Endodermal cell (in vitro differentiated cells): ENCODE results near the gene NUP58. TPM values are rescaled to one million over a fixed set of nuclear protein-coding genes. Genes with fewer than 3 reads are reported as not detected.
A peak's percentile ranks its signal among the peaks of the same experiment; 100 is the strongest.

ENCODE experiments used
- DNase-seq: peaks from one replicate; pipeline ENCODE4 v3.0.0-alpha.2; 2017
- H3K27ac ChIP-seq: 2 replicates; pipeline ENCODE4 v1.5.1; 2013; ENCODE audit warnings: mild to moderate bottlenecking, low read depth, low read length, moderate library complexity
- H3K27me3 ChIP-seq: 2 replicates; pipeline ENCODE4 v1.6.1; 2013; ENCODE audit warnings: mild to moderate bottlenecking, low read length, moderate library complexity; ENCODE audit not compliant: insufficient read depth, control insufficient read depth, poor library complexity, severe bottlenecking
- H3K36me3 ChIP-seq: 2 replicates; pipeline ENCODE4 v1.7.0; 2013; ENCODE audit warnings: mild to moderate bottlenecking, low read length, moderate library complexity; ENCODE audit not compliant: control insufficient read depth, insufficient read depth
- H3K4me1 ChIP-seq: one replicate; pipeline ENCODE4 v1.7.0; 2013; ENCODE audit warnings: low read length; ENCODE audit not compliant: control insufficient read depth, insufficient read depth
- H3K4me3 ChIP-seq: 2 replicates; pipeline ENCODE4 v1.5.1; 2013; ENCODE audit warnings: mild to moderate bottlenecking, low read length, moderate library complexity
- H3K9ac ChIP-seq: 2 replicates; pipeline ENCODE4 v1.6.1; 2013; ENCODE audit warnings: mild to moderate bottlenecking, low read length, moderate library complexity; ENCODE audit not compliant: poor library complexity, severe bottlenecking; ENCODE audit errors: extremely low read depth
- H3K9me3 ChIP-seq: 2 replicates; pipeline ENCODE4 v1.6.1; 2013; ENCODE audit warnings: mild to moderate bottlenecking, low read length, moderate library complexity; ENCODE audit not compliant: control insufficient read depth
- H3K27ac Mint-ChIP-seq: 2 replicates; pipeline ENCODE4 v1.8.0; 2020; ENCODE audit warnings: mixed read lengths
- H3K27me3 Mint-ChIP-seq: 2 replicates; pipeline ENCODE4 v1.8.0; 2021; ENCODE audit warnings: mild to moderate bottlenecking, mixed read lengths; ENCODE audit not compliant: insufficient read depth
- H3K36me3 Mint-ChIP-seq: 2 replicates; pipeline ENCODE4 v1.8.0; 2020; ENCODE audit warnings: low read depth, mixed read lengths
- H3K4me1 Mint-ChIP-seq: 2 replicates; pipeline ENCODE4 v1.8.0; 2020; ENCODE audit warnings: mixed read lengths
- H3K4me3 Mint-ChIP-seq: 2 replicates; pipeline ENCODE4 v1.8.0; 2020; ENCODE audit warnings: mild to moderate bottlenecking, moderate library complexity, mixed read lengths
- H3K9me3 Mint-ChIP-seq: 2 replicates; pipeline ENCODE4 v1.8.0; 2020; ENCODE audit warnings: mild to moderate bottlenecking, mixed read lengths
- WGBS, 2 experiments: methylation state at CpG; one replicate each; pipeline versions ENCODE4 v1.1.5 to v1.1.7; 2013; ENCODE audit warnings: missing lambda C conversion rate in 2 of 2, mixed read lengths in 1 of 2; ENCODE audit not compliant: insufficient coverage in 1 of 2, insufficient read length in 1 of 2; 5-methylcytosine and 5-hydroxymethylcytosine counted together
- total RNA-seq, 2 donors: library from RNA; stranded (reverse); fragmentation: NEBNext Ultra II Directional in 1 of 2; extraction: Animal tissue kit (Norgen Biotek cat#: 25700) in 1 of 2; gene quantifications; 2 replicates in 1 of 2; 3 replicates in 1 of 2; pipeline ENCODE4 v1.2.1, GENCODE V29; 2021
- TF ChIP-seq, protein P1 (sequence below): fragments of 200-600 bp; sonication (generic); conservative IDR thresholded peaks from 2 replicates; pipeline ENCODE4 v1.5.0; 2021; ENCODE audit warnings: antibody characterized with exemption, mild to moderate bottlenecking

The NUP58 gene
- total RNA-seq, 2 donors from 2014 or later = 49.7 to 66.4 TPM

DNA sequence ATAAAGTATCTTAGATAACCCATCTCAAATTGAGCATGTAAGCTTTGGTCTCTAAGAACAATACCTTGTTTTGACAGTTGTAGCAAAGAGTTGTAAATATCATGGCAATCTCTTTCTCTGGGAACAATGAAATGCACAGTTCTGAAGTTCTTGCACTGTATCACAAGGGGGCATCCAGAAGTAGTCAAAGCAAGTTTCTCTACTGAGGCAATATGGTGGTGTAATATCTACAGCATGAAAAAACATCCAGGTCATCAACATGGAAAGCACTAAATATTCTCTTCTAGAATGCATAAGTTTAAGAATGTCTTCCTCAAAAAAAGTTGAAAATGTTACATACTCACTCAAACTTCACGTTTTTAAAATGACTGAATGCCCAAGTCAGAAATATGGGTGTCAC lies 33.7 kb upstream of the NUP58 start:
- 90% methylated on average over 1 of the region's 1 CpG for WGBS, 2 experiments
- no peak overlapping the region for H3K4me3 Mint-ChIP-seq
- H3K9me3 ChIP-seq = no peaks in the 10 kb centered on the region
- H3K9me3 Mint-ChIP-seq = no peaks in the 10 kb centered on the region
- no peak overlapping the region for H3K27ac ChIP-seq
- peaks cover 18% of the 10 kb centered on the region for H3K36me3 Mint-ChIP-seq
- no peaks in the 10 kb centered on the region for H3K27me3 Mint-ChIP-seq
- TF ChIP-seq, protein P1, sequence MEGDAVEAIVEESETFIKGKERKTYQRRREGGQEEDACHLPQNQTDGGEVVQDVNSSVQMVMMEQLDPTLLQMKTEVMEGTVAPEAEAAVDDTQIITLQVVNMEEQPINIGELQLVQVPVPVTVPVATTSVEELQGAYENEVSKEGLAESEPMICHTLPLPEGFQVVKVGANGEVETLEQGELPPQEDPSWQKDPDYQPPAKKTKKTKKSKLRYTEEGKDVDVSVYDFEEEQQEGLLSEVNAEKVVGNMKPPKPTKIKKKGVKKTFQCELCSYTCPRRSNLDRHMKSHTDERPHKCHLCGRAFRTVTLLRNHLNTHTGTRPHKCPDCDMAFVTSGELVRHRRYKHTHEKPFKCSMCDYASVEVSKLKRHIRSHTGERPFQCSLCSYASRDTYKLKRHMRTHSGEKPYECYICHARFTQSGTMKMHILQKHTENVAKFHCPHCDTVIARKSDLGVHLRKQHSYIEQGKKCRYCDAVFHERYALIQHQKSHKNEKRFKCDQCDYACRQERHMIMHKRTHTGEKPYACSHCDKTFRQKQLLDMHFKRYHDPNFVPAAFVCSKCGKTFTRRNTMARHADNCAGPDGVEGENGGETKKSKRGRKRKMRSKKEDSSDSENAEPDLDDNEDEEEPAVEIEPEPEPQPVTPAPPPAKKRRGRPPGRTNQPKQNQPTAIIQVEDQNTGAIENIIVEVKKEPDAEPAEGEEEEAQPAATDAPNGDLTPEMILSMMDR = peak; percentile 52
- no peaks in the 10 kb centered on the region for H3K4me1 Mint-ChIP-seq
- H3K4me1 ChIP-seq = no peaks in the 10 kb centered on the region
- DNase-seq = no peak
- H3K27me3 ChIP-seq = no peaks in the 10 kb centered on the region
- H3K27ac Mint-ChIP-seq = no peak overlapping the region
- H3K36me3 ChIP-seq = peaks cover 36% of the 10 kb centered on the region
- no peak overlapping the region for H3K4me3 ChIP-seq
- H3K9ac ChIP-seq = no peak overlapping the region

DNA sequence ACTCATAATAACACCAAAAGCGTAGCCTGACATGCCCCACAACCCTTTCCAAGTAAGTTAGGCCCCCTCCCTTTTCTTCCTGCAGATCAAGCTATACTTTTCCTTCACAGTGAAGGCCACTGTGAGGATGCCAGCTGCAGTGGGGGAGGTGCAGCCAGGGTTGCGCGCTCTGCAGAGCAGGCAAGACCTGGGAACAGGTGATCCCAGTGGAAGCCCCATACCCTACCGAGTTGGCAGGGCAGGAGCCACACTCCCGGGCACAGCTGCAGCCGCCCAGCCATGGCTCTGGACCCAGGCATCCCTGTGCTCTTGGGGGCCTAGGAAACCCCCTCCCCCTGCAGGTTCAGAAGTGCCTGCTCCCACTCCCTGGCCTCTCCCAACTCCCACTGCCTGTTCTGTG lies 32.9 kb upstream of the NUP58 start:
- Mint-ChIP-seq H3K36me3 (peaks cover 13% of the 10 kb centered on the region), H3K4me3 (no peak overlapping the region), H3K27me3 (no peaks in the 10 kb centered on the region), H3K9me3 (no peaks in the 10 kb centered on the region), H3K4me1 (no peaks in the 10 kb centered on the region), H3K27ac (no peak overlapping the region)
- Histone ChIP-seq H3K9me3 (no peaks in the 10 kb centered on the region), H3K4me3 (no peak overlapping the region), H3K27ac (no peak overlapping the region), H3K4me1 (no peaks in the 10 kb centered on the region), H3K27me3 (no peaks in the 10 kb centered on the region), H3K36me3 (peaks cover 33% of the 10 kb centered on the region), H3K9ac (no peak overlapping the region)
- WGBS, 2 experiments = 89 to 93% methylated on average over 3 to 6 of the region's 6 CpGs
- TF ChIP-seq, protein P1 = no peak
- DNase-seq = no peak

DNA sequence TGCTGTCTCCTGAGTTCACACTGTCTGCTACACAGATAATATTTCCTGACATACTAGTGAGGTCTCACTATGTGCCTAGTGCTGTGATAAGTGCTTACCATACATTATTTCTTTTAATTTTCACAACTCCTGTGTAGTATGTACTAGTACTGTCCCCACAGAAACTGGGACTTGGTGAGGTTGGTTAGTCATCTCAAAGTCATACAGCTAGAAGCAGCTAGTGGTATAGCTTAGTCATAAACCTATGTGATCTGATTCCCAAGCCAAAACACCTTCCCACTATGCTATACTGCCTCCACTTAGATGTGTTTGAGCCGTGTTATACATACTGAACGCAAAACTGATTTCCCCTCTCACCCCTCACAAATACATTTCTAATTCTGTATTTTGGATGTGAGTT lies 24.7 kb upstream of the NUP58 start:
- no peak overlapping the region for H3K9ac ChIP-seq
- peaks cover 9% of the 10 kb centered on the region for H3K4me1 Mint-ChIP-seq
- H3K9me3 Mint-ChIP-seq = no peaks in the 10 kb centered on the region
- H3K27me3 ChIP-seq = no peaks in the 10 kb centered on the region
- peaks cover 13% of the 10 kb centered on the region for H3K36me3 ChIP-seq
- H3K27ac Mint-ChIP-seq = no peak overlapping the region
- no peaks in the 10 kb centered on the region for H3K27me3 Mint-ChIP-seq
- no peak for DNase-seq
- no peaks in the 10 kb centered on the region for H3K9me3 ChIP-seq
- TF ChIP-seq, protein P1 = no peak
- peaks cover 2% of the 10 kb centered on the region for H3K36me3 Mint-ChIP-seq
- peaks cover 9% of the 10 kb centered on the region for H3K4me1 ChIP-seq
- H3K4me3 ChIP-seq = no peak overlapping the region
- H3K27ac ChIP-seq = no peak overlapping the region
- no peak overlapping the region for H3K4me3 Mint-ChIP-seq
- WGBS, 2 experiments = 100% methylated on average over 2 of the region's 2 CpGs; no CpG with 5 or more reads in 1 of the 2 experiments
